C4-2B (cell line): ENCODE measurements around the gene PKDCC.

Source experiments
- H3K27ac ChIP-seq: fragments of 450-650 bp; 2 replicates; pipeline ENCODE4 v1.5.1; 2017
- ZFX ChIP-seq: fragments of 450-650 bp; IDR thresholded peaks from 2 replicates; pipeline ENCODE4 v1.6.1; 2017
- TF ChIP-seq, protein P1 (sequence below): fragments of 450-650 bp; conservative IDR thresholded peaks from 2 replicates; pipeline ENCODE4 v1.5.1; 2017; ENCODE audit warnings: mild to moderate bottlenecking

The PKDCC gene

DNA sequence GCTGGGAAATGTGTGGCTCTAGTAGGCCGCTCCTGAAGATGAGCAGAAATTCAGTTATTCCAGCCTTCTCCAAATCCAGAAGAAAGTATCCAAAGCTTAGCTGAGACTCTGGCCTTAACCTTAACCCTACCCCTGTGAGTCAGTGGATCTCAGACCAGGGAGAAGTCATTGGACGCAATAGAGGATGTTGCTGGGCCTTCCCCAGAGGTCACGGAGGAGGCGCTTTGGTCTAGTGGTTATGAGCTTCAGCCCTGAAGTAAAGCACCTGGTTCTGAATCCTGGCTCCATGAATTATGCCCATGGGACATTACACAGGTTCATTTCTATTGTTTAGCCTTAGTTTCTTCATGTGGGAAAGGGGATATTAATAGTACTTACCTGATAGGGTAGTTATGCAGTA, 24.0 kb downstream of the PKDCC start:
- no peak overlapping the region for H3K27ac ChIP-seq
- TF ChIP-seq, protein P1, sequence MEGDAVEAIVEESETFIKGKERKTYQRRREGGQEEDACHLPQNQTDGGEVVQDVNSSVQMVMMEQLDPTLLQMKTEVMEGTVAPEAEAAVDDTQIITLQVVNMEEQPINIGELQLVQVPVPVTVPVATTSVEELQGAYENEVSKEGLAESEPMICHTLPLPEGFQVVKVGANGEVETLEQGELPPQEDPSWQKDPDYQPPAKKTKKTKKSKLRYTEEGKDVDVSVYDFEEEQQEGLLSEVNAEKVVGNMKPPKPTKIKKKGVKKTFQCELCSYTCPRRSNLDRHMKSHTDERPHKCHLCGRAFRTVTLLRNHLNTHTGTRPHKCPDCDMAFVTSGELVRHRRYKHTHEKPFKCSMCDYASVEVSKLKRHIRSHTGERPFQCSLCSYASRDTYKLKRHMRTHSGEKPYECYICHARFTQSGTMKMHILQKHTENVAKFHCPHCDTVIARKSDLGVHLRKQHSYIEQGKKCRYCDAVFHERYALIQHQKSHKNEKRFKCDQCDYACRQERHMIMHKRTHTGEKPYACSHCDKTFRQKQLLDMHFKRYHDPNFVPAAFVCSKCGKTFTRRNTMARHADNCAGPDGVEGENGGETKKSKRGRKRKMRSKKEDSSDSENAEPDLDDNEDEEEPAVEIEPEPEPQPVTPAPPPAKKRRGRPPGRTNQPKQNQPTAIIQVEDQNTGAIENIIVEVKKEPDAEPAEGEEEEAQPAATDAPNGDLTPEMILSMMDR = no peak
- TF ChIP-seq ZFX = no peak

DNA sequence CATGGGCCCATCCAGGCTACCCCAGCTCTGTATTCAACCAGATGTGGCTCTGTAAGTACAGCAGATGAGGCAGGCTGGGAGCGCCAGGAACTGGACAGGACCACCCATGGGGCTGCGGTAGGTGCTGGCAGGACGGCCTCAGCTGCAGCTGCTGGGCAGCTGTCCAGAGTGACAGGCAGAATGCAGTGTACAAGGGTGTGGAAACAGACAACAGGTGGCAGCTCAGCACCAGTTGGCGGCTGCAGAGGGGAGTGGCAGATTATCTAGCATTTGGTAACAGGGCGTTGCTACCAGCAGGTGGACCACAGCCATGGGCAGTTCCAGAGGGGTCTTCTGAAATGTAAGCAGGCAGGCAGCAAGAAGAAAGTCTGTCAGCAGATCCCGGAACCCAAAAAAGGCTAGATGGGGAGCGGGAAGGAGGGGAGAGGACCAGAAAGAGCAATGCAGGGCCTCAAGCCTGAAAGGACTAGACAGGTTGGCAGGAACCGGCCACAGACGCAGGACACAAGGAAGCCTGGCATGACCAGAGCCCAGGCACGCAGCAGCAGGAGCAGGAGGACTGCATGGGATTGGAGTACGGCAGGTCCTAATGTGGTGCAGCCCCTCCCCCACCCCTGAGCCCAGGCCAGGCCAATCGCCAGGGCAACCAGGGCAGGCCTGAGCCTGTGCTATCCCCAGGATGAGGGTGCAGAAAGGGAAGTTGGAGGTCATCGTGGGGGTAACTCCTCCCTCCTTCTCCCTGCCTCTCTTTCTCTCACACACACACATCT, 24.7 kb downstream of the PKDCC start:
- no peak overlapping the region for H3K27ac ChIP-seq
- no peak for TF ChIP-seq ZFX
- TF ChIP-seq, protein P1 = no peak

DNA sequence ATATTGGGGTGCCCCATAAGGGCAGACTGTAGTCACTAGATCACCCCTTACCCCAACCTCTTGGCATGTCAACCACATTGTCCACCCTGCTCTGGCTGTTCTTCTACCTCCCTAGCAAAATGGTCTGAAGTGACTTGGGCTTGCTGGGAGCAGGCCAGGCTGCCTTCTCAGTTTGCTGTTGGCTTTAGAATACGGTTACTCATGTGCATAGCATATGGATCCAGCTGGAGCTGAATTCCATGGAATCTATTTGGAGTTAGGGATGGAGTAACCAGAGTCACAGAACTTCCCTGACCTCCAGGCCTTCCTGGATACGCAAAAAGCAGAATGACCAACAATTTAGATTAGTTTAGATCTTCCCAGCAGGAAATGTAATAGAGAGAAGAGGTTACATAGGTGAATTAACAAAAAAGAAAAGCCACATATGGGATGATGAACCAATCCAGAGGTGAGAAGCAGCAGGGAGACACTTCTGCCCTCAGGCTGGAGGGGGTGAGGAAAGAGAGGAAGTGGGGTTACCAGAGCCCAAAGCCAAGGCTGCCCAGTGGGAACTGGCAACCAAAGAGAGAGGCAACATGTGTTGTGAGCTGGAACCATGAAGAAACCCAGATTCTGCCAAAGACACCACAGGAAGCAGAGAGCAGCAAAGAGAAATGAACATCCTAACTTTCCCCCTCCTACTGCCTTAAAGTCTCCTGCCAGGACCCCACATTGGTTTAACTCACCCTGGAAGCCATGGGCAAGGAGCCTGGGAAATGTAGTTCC, 26.1 kb downstream of the PKDCC start:
- H3K27ac ChIP-seq = no peak overlapping the region
- TF ChIP-seq, protein P1 = no peak
- no peak for TF ChIP-seq ZFX

DNA sequence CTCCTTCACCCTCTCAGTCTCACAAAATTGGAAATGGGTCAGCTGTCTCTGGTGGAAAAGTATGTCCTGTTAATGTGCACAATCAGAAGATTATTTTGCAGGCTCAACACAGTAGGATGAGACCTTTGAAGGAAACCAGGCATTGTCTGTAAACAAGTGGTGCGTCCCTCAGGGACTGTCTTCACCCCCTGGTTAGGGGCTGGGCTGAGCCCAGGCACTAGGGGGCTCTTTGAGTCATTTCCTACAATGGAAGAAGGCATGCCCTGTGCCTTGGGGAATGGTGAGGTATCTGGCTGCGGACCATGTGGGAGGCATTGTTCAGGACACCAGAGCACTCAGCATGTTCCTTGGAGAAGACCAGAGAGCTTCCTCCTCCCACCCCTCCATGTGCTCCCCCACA, 26.8 kb downstream of the PKDCC start:
- H3K27ac ChIP-seq = no peak overlapping the region
- no peak for TF ChIP-seq ZFX
- TF ChIP-seq, protein P1 = no peak

DNA sequence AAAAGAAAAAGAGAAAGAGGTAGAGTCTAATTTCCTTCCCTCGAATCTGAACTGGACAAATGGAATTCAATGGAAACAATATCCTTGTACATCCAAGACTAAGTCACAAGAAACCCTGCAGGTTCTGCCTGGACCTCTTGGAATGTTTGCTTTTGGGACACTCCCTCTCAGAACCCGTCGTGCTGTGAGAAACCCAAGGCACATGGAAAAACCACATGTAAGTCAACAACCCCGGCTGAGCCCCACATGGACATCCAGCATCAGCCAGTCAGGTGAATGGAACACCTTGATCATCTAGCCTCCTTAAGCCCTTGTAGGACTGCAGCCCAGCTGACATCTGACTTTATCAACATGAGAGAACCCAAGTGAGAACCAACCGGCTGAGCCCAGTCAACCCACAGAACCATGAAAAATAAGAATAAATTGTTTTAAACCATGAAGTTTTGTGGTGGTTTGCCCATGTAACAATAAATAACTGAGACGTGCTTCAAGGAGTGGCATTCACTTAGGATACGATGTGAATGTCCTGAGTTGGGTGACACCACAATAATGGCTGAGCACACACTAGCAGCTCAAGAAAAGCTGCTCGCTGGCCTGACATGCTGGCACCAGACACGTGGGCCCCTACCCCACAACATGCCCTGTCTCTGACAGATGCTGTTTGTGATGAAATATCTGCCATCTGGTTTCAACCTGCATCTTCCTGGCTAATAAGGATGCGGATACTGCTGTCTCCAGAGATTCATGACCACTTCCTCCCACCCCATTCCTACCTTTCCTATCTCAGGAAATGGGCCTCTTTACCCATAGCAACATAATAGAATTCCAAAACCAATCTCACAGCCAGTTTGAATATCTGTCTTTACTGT, 28.8 kb downstream of the PKDCC start:
- no peak overlapping the region for H3K27ac ChIP-seq
- TF ChIP-seq ZFX = no peak
- TF ChIP-seq, protein P1 = no peak

DNA sequence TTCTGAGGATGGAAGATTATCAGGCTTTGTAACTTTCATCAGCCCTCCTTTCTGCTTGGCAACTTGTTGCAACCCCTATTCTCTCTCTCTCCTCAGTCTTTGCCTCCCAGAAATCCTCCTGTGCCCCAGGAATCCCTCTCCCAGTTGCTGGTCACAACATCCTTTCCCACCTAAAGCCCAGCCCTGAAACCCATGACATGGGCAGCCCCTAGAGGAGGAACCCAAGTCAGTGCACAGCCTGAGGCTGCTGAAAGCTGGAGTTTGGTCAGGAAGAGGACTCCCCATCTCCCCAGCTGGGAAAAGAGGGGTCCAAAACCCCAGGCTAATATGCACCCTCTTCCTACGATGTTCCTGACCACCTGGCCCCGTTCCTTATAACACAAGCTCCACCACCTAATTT, 29.5 kb downstream of the PKDCC start:
- TF ChIP-seq, protein P1 = no peak
- no peak for TF ChIP-seq ZFX
- no peak overlapping the region for H3K27ac ChIP-seq
